ENCODE results near the gene UCK2. TPM values are rescaled to one million over a fixed set of nuclear protein-coding genes. Genes with fewer than 3 reads are reported as not detected.

The UCK2 gene
- total RNA-seq, 1 donor from 2014 or later: 14.7 TPM

DNA sequence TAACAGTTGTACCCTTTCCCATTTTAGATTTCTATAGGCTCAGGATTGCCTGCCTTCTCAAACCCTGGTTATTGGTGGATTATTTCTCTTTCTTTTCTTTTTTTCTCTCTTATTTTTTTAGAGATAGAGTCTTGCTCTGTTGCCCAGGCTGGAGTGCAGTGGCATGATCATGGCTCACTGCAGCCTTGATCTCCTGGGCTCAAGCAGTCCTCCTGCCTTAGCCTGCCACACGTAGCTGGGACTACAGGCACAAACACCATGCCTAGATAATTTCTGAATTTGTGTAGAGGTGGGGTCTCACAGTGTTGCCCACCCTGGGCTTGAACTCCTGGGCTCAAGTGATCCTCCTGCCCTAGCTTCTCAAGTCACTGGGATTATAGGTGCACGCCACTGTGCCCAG is 58.8 kb downstream of the UCK2 start:
- no peak overlapping the region for H3K4me3 ChIP-seq
- TF ChIP-seq, protein P1, sequence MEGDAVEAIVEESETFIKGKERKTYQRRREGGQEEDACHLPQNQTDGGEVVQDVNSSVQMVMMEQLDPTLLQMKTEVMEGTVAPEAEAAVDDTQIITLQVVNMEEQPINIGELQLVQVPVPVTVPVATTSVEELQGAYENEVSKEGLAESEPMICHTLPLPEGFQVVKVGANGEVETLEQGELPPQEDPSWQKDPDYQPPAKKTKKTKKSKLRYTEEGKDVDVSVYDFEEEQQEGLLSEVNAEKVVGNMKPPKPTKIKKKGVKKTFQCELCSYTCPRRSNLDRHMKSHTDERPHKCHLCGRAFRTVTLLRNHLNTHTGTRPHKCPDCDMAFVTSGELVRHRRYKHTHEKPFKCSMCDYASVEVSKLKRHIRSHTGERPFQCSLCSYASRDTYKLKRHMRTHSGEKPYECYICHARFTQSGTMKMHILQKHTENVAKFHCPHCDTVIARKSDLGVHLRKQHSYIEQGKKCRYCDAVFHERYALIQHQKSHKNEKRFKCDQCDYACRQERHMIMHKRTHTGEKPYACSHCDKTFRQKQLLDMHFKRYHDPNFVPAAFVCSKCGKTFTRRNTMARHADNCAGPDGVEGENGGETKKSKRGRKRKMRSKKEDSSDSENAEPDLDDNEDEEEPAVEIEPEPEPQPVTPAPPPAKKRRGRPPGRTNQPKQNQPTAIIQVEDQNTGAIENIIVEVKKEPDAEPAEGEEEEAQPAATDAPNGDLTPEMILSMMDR (IDR thresholded peaks at IDR 0.05): no peak
- no peaks in the 10 kb centered on the region for H3K27me3 ChIP-seq
- ATAC-seq (no peak), DNase-seq (no peak)
- H3K27ac ChIP-seq: no peak overlapping the region
- no peaks in the 10 kb centered on the region for H3K36me3 ChIP-seq
- H3K4me1 ChIP-seq: peaks cover 10% of the 10 kb centered on the region
- intact Hi-C loops (cut with DNase I): no loop called here
- no peaks in the 10 kb centered on the region for H3K9me3 ChIP-seq

DNA sequence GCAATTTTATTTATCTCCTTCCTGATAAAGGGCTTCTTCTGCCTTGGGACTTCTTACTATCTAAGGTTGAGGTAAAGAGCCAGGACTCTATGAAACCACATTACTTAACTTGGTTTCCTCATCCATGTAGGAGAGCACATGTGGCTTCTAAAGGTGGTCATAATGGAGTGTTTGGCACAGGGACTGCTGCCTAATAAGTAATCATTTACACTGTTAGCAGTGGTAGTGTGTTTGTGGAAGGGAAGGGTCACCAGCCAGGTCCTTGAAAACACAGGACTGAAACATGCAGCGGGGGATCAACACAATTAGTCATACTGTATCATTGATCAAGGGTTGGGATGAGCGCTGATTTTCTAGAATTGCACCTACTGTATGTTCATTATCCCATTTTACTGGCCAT is 59.6 kb downstream of the UCK2 start:
- no peaks in the 10 kb centered on the region for H3K9me3 ChIP-seq
- H3K27ac ChIP-seq: no peak overlapping the region
- no peak for DNase-seq
- H3K27me3 ChIP-seq: no peaks in the 10 kb centered on the region
- intact Hi-C loops (cut with DNase I): no loop called here
- ATAC-seq: no peak
- no peak overlapping the region for H3K4me3 ChIP-seq
- peaks cover 10% of the 10 kb centered on the region for H3K4me1 ChIP-seq
- TF ChIP-seq, protein P1 (IDR thresholded peaks at IDR 0.05): no peak
- no peaks in the 10 kb centered on the region for H3K36me3 ChIP-seq

DNA sequence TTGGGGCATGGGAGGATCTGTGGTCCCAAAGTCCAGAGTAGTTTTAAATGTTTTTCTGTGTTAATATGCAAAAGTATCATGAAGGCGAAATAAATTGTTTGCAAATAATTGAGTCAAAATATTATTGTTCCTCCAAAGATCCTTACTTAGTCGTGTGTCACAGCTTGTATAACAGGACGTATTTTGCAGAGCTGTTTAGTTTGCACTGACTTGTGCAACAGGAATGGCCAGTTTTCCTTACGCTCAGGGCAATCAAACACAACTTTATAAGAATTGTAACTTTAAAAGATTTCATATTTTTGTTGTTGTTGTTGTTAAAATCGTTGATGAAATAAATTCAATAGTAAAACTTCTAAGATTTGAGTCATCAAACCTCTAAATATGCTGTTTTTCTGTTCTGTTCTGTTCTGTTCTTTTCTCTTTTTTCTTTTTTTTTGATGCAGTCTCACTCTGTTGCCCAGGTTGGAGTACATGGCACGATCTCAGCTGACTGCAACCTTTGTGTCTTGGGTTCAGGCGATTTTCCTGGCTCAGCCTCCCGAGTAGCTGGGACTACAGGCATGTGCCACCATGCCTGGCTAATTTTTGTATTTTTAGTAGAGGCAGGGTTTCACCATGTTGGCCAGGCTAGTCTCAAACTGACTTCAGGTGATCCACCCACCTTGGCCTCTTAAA is 60.6 kb downstream of the UCK2 start:
- Histone ChIP-seq H3K27ac (no peak overlapping the region), H3K4me1 (peaks cover 10% of the 10 kb centered on the region), H3K4me3 (no peak overlapping the region), H3K27me3 (no peaks in the 10 kb centered on the region), H3K36me3 (no peaks in the 10 kb centered on the region), H3K9me3 (no peaks in the 10 kb centered on the region)
- DNase-seq (no peak), ATAC-seq (no peak)
- TF ChIP-seq, protein P1 (IDR thresholded peaks at IDR 0.05): no peak
- intact Hi-C loops (cut with DNase I): no loop called here

DNA sequence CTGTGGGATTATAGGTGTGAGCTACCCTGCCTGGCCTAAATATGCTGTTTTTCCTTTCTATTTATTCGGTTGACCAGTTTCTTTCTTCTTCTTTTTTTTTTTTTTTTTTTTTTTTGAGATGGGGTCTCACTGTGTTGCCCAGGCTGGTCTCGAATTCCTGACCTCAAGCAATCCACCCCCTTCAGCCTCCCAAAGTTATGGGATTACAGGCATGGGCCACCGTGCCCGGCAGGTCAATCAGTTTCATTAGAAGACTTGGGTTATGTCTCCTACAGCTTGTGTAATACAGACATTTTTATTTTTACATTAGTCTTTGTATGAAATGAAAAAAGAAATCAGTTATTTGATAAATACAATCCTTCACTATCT is 61.1 kb downstream of the UCK2 start:
- H3K27ac ChIP-seq: no peak overlapping the region
- H3K4me1 ChIP-seq: peaks cover 10% of the 10 kb centered on the region
- TF ChIP-seq, protein P1 (IDR thresholded peaks at IDR 0.05): no peak

DNA sequence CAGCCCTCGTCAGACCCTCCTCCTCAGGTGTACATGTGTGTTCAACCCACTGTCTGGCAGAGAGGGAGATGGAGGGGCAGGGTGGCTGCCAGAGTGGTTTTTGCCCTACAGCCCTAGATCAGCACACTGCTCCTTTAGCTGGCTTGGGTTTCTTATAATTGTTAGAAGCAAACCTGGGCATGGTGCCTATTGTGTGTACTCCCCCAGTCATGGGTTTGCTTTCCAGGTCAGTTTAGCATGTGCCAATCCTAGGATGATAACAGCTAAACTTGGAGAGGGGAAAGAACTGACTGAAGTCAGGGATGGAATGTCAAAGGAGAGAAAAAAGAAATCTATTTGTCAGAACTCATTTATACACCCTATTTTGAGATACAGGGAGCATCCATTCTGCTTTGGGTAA is 63.3 kb downstream of the UCK2 start:
- TF ChIP-seq, protein P1 (IDR thresholded peaks at IDR 0.05): no peak
- ATAC-seq: no peak
- no peaks in the 10 kb centered on the region for H3K27me3 ChIP-seq
- H3K9me3 ChIP-seq: no peaks in the 10 kb centered on the region
- H3K4me1 ChIP-seq: no peaks in the 10 kb centered on the region
- H3K36me3 ChIP-seq: no peaks in the 10 kb centered on the region
- intact Hi-C loops (cut with DNase I): no loop called here
- DNase-seq: no peak
- no peak overlapping the region for H3K27ac ChIP-seq
- no peak overlapping the region for H3K4me3 ChIP-seq

More for the DNA sequence above, 61.1 kb downstream of the UCK2 start:
- intact Hi-C loops (cut with DNase I): no loop called here
- no peaks in the 10 kb centered on the region for H3K27me3 ChIP-seq
- no peaks in the 10 kb centered on the region for H3K9me3 ChIP-seq
- H3K4me3 ChIP-seq: no peak overlapping the region
- ATAC-seq (no peak), DNase-seq (no peak)
- no peaks in the 10 kb centered on the region for H3K36me3 ChIP-seq

Measured in upper lobe of right lung (tissue), 1 donor.